GM19239 (cell line): ENCODE results near the gene PITX1.
"Not testable (repeated sequence)": the region's sequence is repeated elsewhere in the genome, so short reads cannot be mapped to it uniquely, and the experiment has no call there.

Experiments
- DNase-seq: peaks from one replicate; pipeline ENCODE4 v3.0.0; 2011; ENCODE audit warnings: low spot score; ENCODE audit not compliant: insufficient read length
- FAIRE-seq: peaks from 2 replicates; lab custom pipeline; 2011; peaks lifted over from hg19 to GRCh38; lab: Jason Lieb, UNC

Gene PITX1

GRCh38 chr5:135033901-135034235, at the start of gene PITX1:
Gene PITX1 (minus strand): TSS chr5:135034228. CDS start chr5:135033881, 347 bp downstream.
- no peak for FAIRE-seq

GRCh38 chr5:135083334-135083733, 49.3 kb upstream of the PITX1 start:
- FAIRE-seq, DNase-seq: not testable (repeated sequence)

More at GRCh38 chr5:135033901-135034235, at the start of gene PITX1:
- DNase-seq: no peak

- DNase-seq (no peak), FAIRE-seq (no peak)
Measured at GRCh38 chr5:135081240-135081639, 47.2 kb upstream of the PITX1 start.

- no peak for FAIRE-seq
- no peak for DNase-seq
Measured at GRCh38 chr5:135079760-135080159, 45.7 kb upstream of the PITX1 start.

- no peak for FAIRE-seq
Measured at GRCh38 chr5:135079099-135079681, 45.2 kb upstream of the PITX1 start.

GRCh38 chr5:135076801-135077200, 42.8 kb upstream of the PITX1 start:
- FAIRE-seq (no peak), DNase-seq (no peak)

More at GRCh38 chr5:135079099-135079681, 45.2 kb upstream of the PITX1 start:
- DNase-seq: no peak

GRCh38 chr5:135076051-135076491, 42.0 kb upstream of the PITX1 start:
- DNase-seq (no peak), FAIRE-seq (no peak)

GRCh38 chr5:135075621-135076020, 41.6 kb upstream of the PITX1 start:
- DNase-seq (no peak), FAIRE-seq (no peak)

GRCh38 chr5:135073761-135074345, 39.8 kb upstream of the PITX1 start:
- DNase-seq (no peak), FAIRE-seq (no peak)

- no peak for DNase-seq
- FAIRE-seq: no peak
Measured at GRCh38 chr5:135072387-135073281, 38.6 kb upstream of the PITX1 start.

- DNase-seq (no peak), FAIRE-seq (no peak)
Measured at GRCh38 chr5:135071311-135071710, 37.3 kb upstream of the PITX1 start.

GRCh38 chr5:135069895-135070657, 36.0 kb upstream of the PITX1 start:
- DNase-seq (no peak), FAIRE-seq (no peak)

- no peak for FAIRE-seq
- DNase-seq: no peak
Measured at GRCh38 chr5:135069016-135069770, 35.2 kb upstream of the PITX1 start.

- no peak for FAIRE-seq
- no peak for DNase-seq
Measured at GRCh38 chr5:135067587-135067986, 33.6 kb upstream of the PITX1 start.

- DNase-seq: no peak
- FAIRE-seq: no peak
Measured at GRCh38 chr5:135066781-135067180, 32.8 kb upstream of the PITX1 start.

GRCh38 chr5:135065306-135066265, 31.6 kb upstream of the PITX1 start:
- FAIRE-seq (no peak), DNase-seq (no peak)

- FAIRE-seq: no peak
Measured at GRCh38 chr5:135064235-135064570, 30.2 kb upstream of the PITX1 start.

GRCh38 chr5:135063511-135064234, 29.6 kb upstream of the PITX1 start:
- FAIRE-seq: no peak

More at GRCh38 chr5:135064235-135064570, 30.2 kb upstream of the PITX1 start:
- no peak for DNase-seq

More at GRCh38 chr5:135063511-135064234, 29.6 kb upstream of the PITX1 start:
- no peak for DNase-seq
